Effector memory CD4-positive, alpha-beta T cell (primary cell): Measurements from ENCODE around the gene MRPS5.

Source experiments
- DNase-seq, 3 donors: peaks; one replicate each; pipeline ENCODE4 v3.0.0-alpha.2; 2020
- H3K27ac ChIP-seq: 2 replicates; pipeline ENCODE4 v1.7.0; 2013; ENCODE audit warnings: mild to moderate bottlenecking, low read length, moderate library complexity; ENCODE audit not compliant: insufficient read depth, poor library complexity, severe bottlenecking
- H3K27me3 ChIP-seq: replicated peaks from 2 replicates; pipeline ENCODE4 v1.7.0; 2013; ENCODE audit warnings: mild to moderate bottlenecking, low read length; ENCODE audit not compliant: insufficient read depth, control insufficient read depth, poor library complexity, severe bottlenecking
- H3K36me3 ChIP-seq: 2 replicates; pipeline ENCODE4 v1.7.0; 2013; ENCODE audit warnings: mild to moderate bottlenecking, low read length, moderate library complexity; ENCODE audit not compliant: control insufficient read depth, insufficient read depth
- H3K4me1 ChIP-seq: 2 replicates; pipeline ENCODE4 v1.7.0; 2013; ENCODE audit warnings: low read length, mild to moderate bottlenecking; ENCODE audit not compliant: control insufficient read depth, insufficient read depth, poor library complexity, severe bottlenecking
- H3K4me3 ChIP-seq: 2 replicates; pipeline ENCODE4 v1.7.0; 2013; ENCODE audit warnings: low read length, low read depth, mild to moderate bottlenecking; ENCODE audit not compliant: insufficient read depth, poor library complexity, severe bottlenecking
- H3K9me3 ChIP-seq: 2 replicates; pipeline ENCODE4 v1.7.0; 2013; ENCODE audit warnings: mild to moderate bottlenecking, low read length, moderate library complexity; ENCODE audit not compliant: control insufficient read depth
- total RNA-seq, 3 donors: gene quantifications; one replicate each; lab custom pipeline; 2026; lab: John Stamatoyannopoulos, UW

Gene MRPS5
- 4.0 to 8.9 (median 6.6) reads per million in 3 donors for total RNA-seq

GRCh38 chr2:95121407-95122196, at the start of gene MRPS5:
MRPS5 (minus strand) TSS chr2:95121808; CDS start chr2:95121791, 17 bp downstream.
- H3K27me3 ChIP-seq: no peaks in the 10 kb centered on the region
- DNase-seq: peak; percentile 63 to 73 (median 70)
- H3K9me3 ChIP-seq: no peaks in the 10 kb centered on the region
- peak within 1 kb of the TSS; percentile 98 for H3K4me3 ChIP-seq
- H3K27ac ChIP-seq: peak within 1 kb of the TSS; percentile 88
- peaks cover 10% of the 10 kb centered on the region for H3K4me1 ChIP-seq
- no peaks in the 10 kb centered on the region for H3K36me3 ChIP-seq

GRCh38 chr2:95166065-95166763, 44.6 kb upstream of the MRPS5 start:
- H3K27ac ChIP-seq: peak overlapping the region; percentile 85
- no peaks in the 10 kb centered on the region for H3K27me3 ChIP-seq
- DNase-seq: no peak
- H3K36me3 ChIP-seq: no peaks in the 10 kb centered on the region
- no peaks in the 10 kb centered on the region for H3K9me3 ChIP-seq
- H3K4me3 ChIP-seq: peak overlapping the region; percentile 93
- H3K4me1 ChIP-seq: peaks cover 7% of the 10 kb centered on the region

- Histone ChIP-seq H3K4me1 (peaks cover 7% of the 10 kb centered on the region), H3K4me3 (peak within 1 kb of the TSS; percentile 93), H3K27ac (peak within 1 kb of the TSS; percentile 85), H3K9me3 (no peaks in the 10 kb centered on the region), H3K36me3 (no peaks in the 10 kb centered on the region), H3K27me3 (no peaks in the 10 kb centered on the region)
- DNase-seq: peak; percentile 93 to 97 (median 95)
Observed at GRCh38 chr2:95165371-95166064, 43.9 kb upstream of the MRPS5 start, which contains the start of gene ZNF2. ZNF2 (plus strand) TSS chr2:95165809; CDS start chr2:95176227, 10,418 bp downstream.

GRCh38 chr2:95165030-95165370, 43.4 kb upstream of the MRPS5 start:
- Histone ChIP-seq H3K27me3 (no peaks in the 10 kb centered on the region), H3K4me1 (peaks cover 7% of the 10 kb centered on the region), H3K9me3 (no peaks in the 10 kb centered on the region), H3K4me3 (peak overlapping the region; percentile 93), H3K27ac (peak overlapping the region; percentile 85), H3K36me3 (no peaks in the 10 kb centered on the region)
- no peak for DNase-seq

GRCh38 chr2:95159690-95160449, 38.3 kb upstream of the MRPS5 start, which contains the start of gene ZNF514:
ZNF514 (minus strand) TSS chr2:95159848; CDS start chr2:95153253, 6,595 bp downstream.
- DNase-seq: peak; percentile 66 to 72 (median 72)
- H3K4me3 ChIP-seq: peak within 1 kb of the TSS; percentile 79
- peaks cover 2% of the 10 kb centered on the region for H3K36me3 ChIP-seq
- peaks cover 7% of the 10 kb centered on the region for H3K4me1 ChIP-seq
- H3K27ac ChIP-seq: peak within 1 kb of the TSS; percentile 63
- no peaks in the 10 kb centered on the region for H3K27me3 ChIP-seq
- peaks cover 6% of the 10 kb centered on the region for H3K9me3 ChIP-seq

- Histone ChIP-seq H3K36me3 (peaks cover 8% of the 10 kb centered on the region), H3K9me3 (peaks cover 6% of the 10 kb centered on the region), H3K27ac (peak overlapping the region; percentile 63), H3K27me3 (no peaks in the 10 kb centered on the region), H3K4me1 (peaks cover 7% of the 10 kb centered on the region), H3K4me3 (peak overlapping the region; percentile 79)
- DNase-seq: no peak
Observed at GRCh38 chr2:95158891-95159619, 37.4 kb upstream of the MRPS5 start.

GRCh38 chr2:95158441-95158840, 36.8 kb upstream of the MRPS5 start:
- no peaks in the 10 kb centered on the region for H3K27me3 ChIP-seq
- no peak for DNase-seq
- H3K9me3 ChIP-seq: peaks cover 6% of the 10 kb centered on the region
- peaks cover 8% of the 10 kb centered on the region for H3K36me3 ChIP-seq
- no peak overlapping the region for H3K27ac ChIP-seq
- H3K4me1 ChIP-seq: peaks cover 7% of the 10 kb centered on the region
- peak overlapping the region; percentile 79 for H3K4me3 ChIP-seq

- Histone ChIP-seq H3K36me3 (peaks cover 32% of the 10 kb centered on the region), H3K27ac (no peak overlapping the region), H3K4me1 (no peaks in the 10 kb centered on the region), H3K9me3 (peaks cover 66% of the 10 kb centered on the region), H3K27me3 (no peaks in the 10 kb centered on the region), H3K4me3 (no peak overlapping the region)
- no peak for DNase-seq
Observed at GRCh38 chr2:95149397-95149984, 27.9 kb upstream of the MRPS5 start.
